ENCODE results near the gene MYO19.
"Not testable (repeated sequence)": the region's sequence is repeated elsewhere in the genome, so short reads cannot be mapped to it uniquely, and the experiment has no call there.

Gene MYO19

GRCh38 chr17:36494674-36495073 is 40.0 kb downstream of the MYO19 start:
- no peak for DNase-seq (ENCODE audit: low spot score)
- Histone ChIP-seq H3K4me3 (no peak overlapping the region), H3K27ac (no peak overlapping the region)
- no peak for TF ChIP-seq CTCF (IDR thresholded peaks at IDR 0.05)

GRCh38 chr17:36493956-36494355 is 40.7 kb downstream of the MYO19 start:
- no peak for DNase-seq (ENCODE audit: low spot score)
- no peak overlapping the region for H3K4me3 ChIP-seq
- no peak for TF ChIP-seq CTCF (IDR thresholded peaks at IDR 0.05)
- no peak overlapping the region for H3K27ac ChIP-seq

GRCh38 chr17:36486204-36487194 is 48.2 kb downstream of the MYO19 start, which contains the start of gene ZNHIT3:
Gene ZNHIT3 (plus strand): TSS chr17:36486681. CDS start chr17:36486700, 19 bp downstream.
- no peak for TF ChIP-seq CTCF (IDR thresholded peaks at IDR 0.05)
- H3K27ac ChIP-seq = peak within 1 kb of the TSS; percentile 89 to 96
- H3K4me3 ChIP-seq = peak within 1 kb of the TSS; percentile 100
- peak; percentile 91 for DNase-seq (ENCODE audit: low spot score)

GRCh38 chr17:36485805-36486203 is 48.9 kb downstream of the MYO19 start:
- TF ChIP-seq CTCF (IDR thresholded peaks at IDR 0.05) = no peak
- H3K27ac ChIP-seq = peak overlapping the region; percentile 89 to 96
- peak overlapping the region; percentile 100 for H3K4me3 ChIP-seq
- no peak for DNase-seq (ENCODE audit: low spot score)

GRCh38 chr17:36485027-36485426 is 49.6 kb downstream of the MYO19 start:
- DNase-seq (ENCODE audit: low spot score) = no peak
- no peak for TF ChIP-seq CTCF (IDR thresholded peaks at IDR 0.05)
- Histone ChIP-seq H3K27ac (no peak overlapping the region), H3K4me3 (no peak overlapping the region)

- H3K27ac ChIP-seq; H3K4me3 ChIP-seq; DNase-seq (ENCODE audit: low spot score): not testable (repeated sequence)
Observed at GRCh38 chr17:36484021-36484420, 50.6 kb downstream of the MYO19 start.

- H3K4me3 ChIP-seq = peak overlapping the region; percentile 70
- peak; percentile 88 for DNase-seq (ENCODE audit: low spot score)
- peak; percentile 89 for TF ChIP-seq CTCF (IDR thresholded peaks at IDR 0.05)
- H3K27ac ChIP-seq = no peak overlapping the region
Observed at GRCh38 chr17:36482611-36483504, 51.8 kb downstream of the MYO19 start.

All from coronary artery (tissue), 2 donors.